HepG2 (cell line): ENCODE results near the gene C1orf115. TPM values are rescaled to one million over a fixed set of nuclear protein-coding genes. Genes with fewer than 3 reads are reported as not detected.

Source experiments
- ARID2 ChIP-seq: sonication (generic); formaldehyde crosslinking; IDR thresholded peaks from 2 replicates; pipeline ENCODE4 v1.8.1; 2022; ENCODE audit warnings: mild to moderate bottlenecking, missing genetic modification reagents, borderline replicate concordance
- CHD4 ChIP-seq: fragments of 200-600 bp; sonication (generic); IDR thresholded peaks from 2 replicates; pipeline ENCODE4 v1.7.0; 2017; ENCODE audit warnings: mild to moderate bottlenecking, low read length, borderline replicate concordance
- KDM3A ChIP-seq: IDR thresholded peaks from 2 replicates; pipeline ENCODE4 v1.6.1; 2018; ENCODE audit warnings: low read depth, missing compliant biosample characterization
- MIXL1 ChIP-seq: IDR thresholded peaks from 2 replicates; pipeline ENCODE4 v1.6.1; 2016
- PAF1 ChIP-seq: IDR thresholded peaks from 2 replicates; pipeline ENCODE4 v1.6.1; 2016; ENCODE audit warnings: missing genetic modification reagents, missing compliant biosample characterization
- SMAD9 ChIP-seq: sonication (generic); formaldehyde crosslinking; IDR thresholded peaks from 2 replicates; pipeline ENCODE4 v1.5.1; 2020; ENCODE audit warnings: mild to moderate bottlenecking, missing genetic modification reagents
- YEATS2 ChIP-seq: sonication (generic); formaldehyde crosslinking; IDR thresholded peaks from 2 replicates; pipeline ENCODE4 v1.4.0; 2020; ENCODE audit warnings: missing genetic modification reagents, borderline replicate concordance
- ZFX ChIP-seq: sonication (generic); formaldehyde crosslinking; IDR thresholded peaks from 2 replicates; pipeline ENCODE4 v1.4.0; 2020; ENCODE audit warnings: mild to moderate bottlenecking, low read depth, missing genetic modification reagents, moderate library complexity
- ZHX2 ChIP-seq, 2 experiments: sonication (generic) in 1 of 2; formaldehyde crosslinking in 1 of 2; IDR thresholded peaks; 2 replicates each; pipeline versions ENCODE4 v1.6.1 to v1.9.0; 2014 to 2022; ENCODE audit warnings: antibody characterized with exemption in 1 of 2, borderline replicate concordance in 1 of 2, inconsistent platforms in 1 of 2, low read depth in 1 of 2, missing genetic modification reagents in 1 of 2
- ZNF280B ChIP-seq: sonication (generic); formaldehyde crosslinking; IDR thresholded peaks from 2 replicates; pipeline ENCODE4 v1.5.0; 2020; ENCODE audit warnings: missing genetic modification reagents, mild to moderate bottlenecking, borderline replicate concordance
- ZNF704 ChIP-seq: sonication (generic); formaldehyde crosslinking; IDR thresholded peaks from 2 replicates; pipeline ENCODE4 v1.8.1; 2023; ENCODE audit warnings: mild to moderate bottlenecking, inconsistent platforms, moderate library complexity, missing genetic modification reagents, borderline replicate concordance
- ZNF746 ChIP-seq: sonication (generic); formaldehyde crosslinking; IDR thresholded peaks from 2 replicates; pipeline ENCODE4 v1.8.0; 2022; ENCODE audit warnings: mild to moderate bottlenecking, missing genetic modification reagents
- polyA plus RNA-seq, 8 experiments: library from polyadenylated mRNA; depleted of rRNA in 3 of 8; stranded (reverse) in 7 of 8; unstranded in 1 of 8; fragments of >200 nt; fragmentation: Illumina TruSeq in 4 of 8; extraction: Trizol in 4 of 8; gene quantifications; 2 replicates each; pipeline versions ENCODE4 v1.2.1 to v1.2.3, GENCODE V29; 2011 to 2016; ENCODE audit warnings: low read depth in 4 of 8, missing spikeins in 1 of 8, mixed read lengths in 1 of 8; ENCODE audit not compliant: insufficient read depth in 1 of 8
- total RNA-seq, 5 experiments: library from RNA; depleted of rRNA; stranded (reverse); fragments of >200 nt; fragmentation: Illumina TruSeq; extraction: Trizol; gene quantifications; 2 replicates each; pipeline ENCODE4 v1.2.3, GENCODE V29; 2016; ENCODE audit warnings: low read depth in 1 of 5
- TF ChIP-seq, protein P1 (sequence below): sonication (generic); formaldehyde crosslinking; IDR thresholded peaks from 2 replicates; pipeline ENCODE4 v1.5.0; 2020; ENCODE audit warnings: mild to moderate bottlenecking, missing genetic modification reagents

C1orf115 gene
- total and polyA plus RNA-seq, 2 of the 13 experiments (the other 11 are each of a cell fraction or from before 2014, with no cell fraction given) = 25.2 to 85.9 TPM

DNA sequence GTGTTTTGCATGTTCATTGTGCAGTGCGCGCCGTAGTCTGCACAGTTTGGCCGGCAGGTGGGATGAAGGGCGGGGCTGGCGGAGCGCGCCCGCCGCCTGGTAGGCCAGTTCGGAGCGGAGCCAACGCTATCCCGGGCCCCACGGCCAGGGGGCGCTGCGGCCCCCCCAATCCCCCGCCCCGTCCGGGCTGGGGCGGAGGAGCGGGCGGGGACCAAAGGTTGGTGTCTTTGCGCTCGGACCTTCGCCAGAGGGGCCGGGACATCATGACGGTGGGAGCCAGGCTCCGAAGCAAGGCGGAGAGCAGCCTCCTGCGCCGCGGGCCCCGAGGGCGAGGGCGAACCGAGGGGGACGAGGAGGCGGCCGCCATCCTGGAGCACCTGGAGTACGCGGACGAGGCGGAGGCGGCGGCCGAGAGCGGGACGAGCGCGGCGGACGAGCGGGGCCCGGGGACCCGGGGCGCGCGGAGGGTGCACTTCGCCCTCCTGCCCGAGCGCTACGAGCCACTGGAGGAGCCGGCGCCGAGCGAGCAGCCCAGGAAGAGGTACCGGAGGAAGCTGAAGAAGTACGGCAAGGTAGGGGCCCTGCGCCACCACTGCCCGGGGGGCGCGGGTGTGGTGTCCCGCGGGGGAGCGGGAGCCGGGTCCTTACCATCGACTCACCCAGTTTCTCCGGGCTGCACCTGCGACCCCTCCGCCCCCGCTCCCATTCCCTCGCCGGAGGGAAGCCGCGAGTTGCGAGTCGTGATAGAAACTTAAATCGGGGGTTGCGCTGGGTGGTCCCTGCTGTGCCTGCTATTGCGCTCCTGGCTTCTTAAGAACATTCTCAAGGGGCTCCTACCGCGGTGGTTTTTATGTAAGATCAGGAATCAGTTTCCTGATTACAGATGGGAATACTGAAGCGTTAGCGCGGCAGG is at the start of gene C1orf115 (continued):
- TF ChIP-seq ZHX2 (IDR thresholded peaks at IDR 0.05; ENCODE audit: low read depth) (no peak), ZHX2 (CRISPR knock-in tag; IDR thresholded peaks at IDR 0.05; ENCODE audit: borderline replicate concordance) (0 out of 2 replicates have a peak, but pooled peaks have one; percentile 37), KDM3A (peak; percentile 79; the same call in 1 of the 2 replicates), MIXL1 (CRISPR knock-in tag) (0 out of 2 replicates have a peak, but pooled peaks have one; percentile 11), ZFX (peak; percentile 84), YEATS2 (CRISPR knock-in tag) (peak; percentile 78; the same call in 1 of the 2 replicates), ZNF746 (CRISPR knock-in tag) (no peak), ARID2 (CRISPR knock-in tag) (no peak), PAF1 (CRISPR knock-in tag) (no peak), ZNF704 (CRISPR knock-in tag) (no peak), SMAD9 (CRISPR knock-in tag) (0 out of 2 replicates have a peak, but pooled peaks have one; percentile 3), CHD4 (no peak), ZNF280B (CRISPR knock-in tag) (peak; percentile 17)
- TF ChIP-seq, protein P1, sequence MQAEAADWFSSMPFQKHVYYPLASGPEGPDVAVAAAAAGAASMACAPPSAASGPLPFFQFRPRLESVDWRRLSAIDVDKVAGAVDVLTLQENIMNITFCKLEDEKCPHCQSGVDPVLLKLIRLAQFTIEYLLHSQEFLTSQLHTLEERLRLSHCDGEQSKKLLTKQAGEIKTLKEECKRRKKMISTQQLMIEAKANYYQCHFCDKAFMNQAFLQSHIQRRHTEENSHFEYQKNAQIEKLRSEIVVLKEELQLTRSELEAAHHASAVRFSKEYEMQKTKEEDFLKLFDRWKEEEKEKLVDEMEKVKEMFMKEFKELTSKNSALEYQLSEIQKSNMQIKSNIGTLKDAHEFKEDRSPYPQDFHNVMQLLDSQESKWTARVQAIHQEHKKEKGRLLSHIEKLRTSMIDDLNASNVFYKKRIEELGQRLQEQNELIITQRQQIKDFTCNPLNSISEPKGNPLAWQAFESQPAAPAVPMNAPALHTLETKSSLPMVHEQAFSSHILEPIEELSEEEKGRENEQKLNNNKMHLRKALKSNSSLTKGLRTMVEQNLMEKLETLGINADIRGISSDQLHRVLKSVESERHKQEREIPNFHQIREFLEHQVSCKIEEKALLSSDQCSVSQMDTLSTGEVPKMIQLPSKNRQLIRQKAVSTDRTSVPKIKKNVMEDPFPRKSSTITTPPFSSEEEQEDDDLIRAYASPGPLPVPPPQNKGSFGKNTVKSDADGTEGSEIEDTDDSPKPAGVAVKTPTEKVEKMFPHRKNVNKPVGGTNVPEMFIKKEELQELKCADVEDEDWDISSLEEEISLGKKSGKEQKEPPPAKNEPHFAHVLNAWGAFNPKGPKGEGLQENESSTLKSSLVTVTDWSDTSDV (CRISPR knock-in tag) = no peak
